ENCODE measurements around the gene CEP250. TPM values are rescaled to one million over a fixed set of nuclear protein-coding genes. Genes with fewer than 3 reads are reported as not detected.

CEP250 gene
- total RNA-seq, 1 donor: 22.0 TPM

DNA sequence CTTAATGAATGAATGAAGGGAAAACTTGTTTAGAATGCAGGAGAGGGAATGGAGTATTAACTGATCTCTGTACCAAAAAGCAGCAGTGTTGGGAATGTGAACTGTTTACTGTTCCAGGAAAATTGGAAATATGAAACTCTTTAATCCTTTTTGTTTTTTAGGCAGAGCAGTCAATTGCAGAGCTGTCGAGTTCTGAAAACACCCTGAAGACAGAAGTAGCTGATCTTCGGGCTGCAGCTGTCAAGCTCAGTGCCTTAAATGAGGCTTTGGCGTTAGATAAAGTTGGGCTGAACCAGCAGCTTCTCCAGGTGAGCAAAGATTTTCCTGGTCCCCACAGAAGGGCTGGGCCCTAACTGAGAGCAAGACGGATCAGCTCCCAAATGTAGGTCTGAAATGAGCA is 20.9 kb downstream of the CEP250 start:
- no peak for TF ChIP-seq CTCF (IDR thresholded peaks at IDR 0.05; ENCODE audit: insufficient read depth, low read length)
- no peak overlapping the region for H3K4me3 ChIP-seq (ENCODE audit: low read depth, low read length)
- no peak for DNase-seq (ENCODE audit: low read depth)

DNA sequence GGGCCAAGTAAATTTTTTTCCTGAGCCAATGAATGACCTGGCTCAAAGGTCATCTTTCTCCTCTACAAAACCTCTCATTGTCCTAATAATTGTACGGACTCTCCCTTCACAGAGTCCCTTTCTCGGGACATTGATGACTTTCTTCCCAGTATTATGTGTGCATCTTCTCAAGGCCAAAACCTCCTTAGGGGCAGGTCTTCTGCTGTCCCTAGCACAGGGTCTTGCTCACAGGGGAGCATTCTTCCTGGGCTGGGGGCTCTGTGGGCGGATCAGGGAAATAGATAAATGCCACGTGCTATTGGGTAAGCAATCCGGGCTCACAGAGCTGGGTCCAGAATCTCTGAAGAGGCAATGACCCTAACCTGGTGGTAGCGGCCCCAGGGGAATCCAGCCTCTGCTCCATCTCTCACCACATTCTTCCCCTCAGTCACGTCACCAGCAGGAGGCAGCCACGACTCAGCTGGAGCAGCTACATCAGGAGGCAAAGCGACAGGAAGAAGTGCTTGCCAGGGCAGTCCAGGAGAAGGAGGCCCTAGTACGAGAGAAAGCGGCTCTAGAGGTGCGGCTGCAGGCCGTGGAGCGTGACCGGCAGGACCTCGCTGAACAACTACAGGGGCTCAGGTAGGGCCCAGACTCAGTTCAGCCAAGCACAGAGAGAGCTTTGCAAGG is 23.5 kb downstream of the CEP250 start:
- DNase-seq (ENCODE audit: low read depth): no peak

DNA sequence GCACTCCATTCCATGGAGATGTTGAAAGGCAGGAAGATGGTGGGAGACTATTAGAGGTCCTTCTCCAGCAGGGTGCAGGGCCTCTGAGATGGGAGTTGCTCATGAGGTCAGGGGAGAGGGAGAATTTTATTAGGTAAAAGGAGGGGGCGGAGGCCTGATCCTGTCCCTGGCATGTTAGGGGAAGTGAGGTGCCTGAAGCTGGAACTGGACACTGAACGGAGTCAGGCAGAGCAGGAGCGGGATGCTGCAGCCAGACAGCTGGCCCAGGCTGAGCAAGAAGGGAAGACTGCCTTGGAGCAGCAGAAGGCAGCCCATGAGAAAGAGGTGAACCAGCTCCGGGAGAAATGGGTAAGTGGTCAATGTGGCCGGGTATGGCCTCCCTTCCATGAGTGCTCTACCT is 24.4 kb downstream of the CEP250 start:
- H3K4me3 ChIP-seq (ENCODE audit: low read depth, low read length): no peak overlapping the region
- DNase-seq (ENCODE audit: low read depth): no peak
- TF ChIP-seq CTCF (IDR thresholded peaks at IDR 0.05; ENCODE audit: insufficient read depth, low read length): no peak

More for the DNA sequence above, 23.5 kb downstream of the CEP250 start:
- no peak overlapping the region for H3K4me3 ChIP-seq (ENCODE audit: low read depth, low read length)
- peak; percentile 3 for TF ChIP-seq CTCF (IDR thresholded peaks at IDR 0.05; ENCODE audit: insufficient read depth, low read length)

- no peak overlapping the region for H3K4me3 ChIP-seq (ENCODE audit: low read depth, low read length)
- DNase-seq (ENCODE audit: low read depth): no peak
- TF ChIP-seq CTCF (IDR thresholded peaks at IDR 0.05; ENCODE audit: insufficient read depth, low read length): no peak
Observed at GRCh38 chr20:35487479-35487878, 32.1 kb downstream of the CEP250 start.

DNA sequence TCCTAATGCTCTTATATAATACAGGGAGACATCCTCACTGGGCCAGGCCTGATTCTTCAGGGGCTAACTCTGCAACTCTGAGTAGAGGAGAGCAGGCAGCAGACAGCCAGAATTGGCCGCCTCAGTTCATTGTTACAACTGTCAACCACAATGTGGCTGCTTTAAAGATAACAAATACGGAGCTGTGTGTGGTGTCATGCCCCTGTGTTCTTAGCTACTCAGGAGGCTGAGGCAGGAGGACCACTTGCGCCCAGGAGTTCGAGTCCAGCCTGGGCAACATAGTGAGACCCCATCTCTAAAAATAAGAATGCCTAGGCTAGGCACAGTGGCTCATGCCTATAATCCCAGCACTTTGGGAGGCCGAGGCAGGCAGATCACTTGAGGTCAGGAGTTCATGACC is 34.3 kb downstream of the CEP250 start:
- no peak overlapping the region for H3K4me3 ChIP-seq (ENCODE audit: low read depth, low read length)
- DNase-seq (ENCODE audit: low read depth): no peak
- TF ChIP-seq CTCF (IDR thresholded peaks at IDR 0.05; ENCODE audit: insufficient read depth, low read length): no peak

- TF ChIP-seq CTCF (IDR thresholded peaks at IDR 0.05; ENCODE audit: insufficient read depth, low read length): no peak
- no peak overlapping the region for H3K4me3 ChIP-seq (ENCODE audit: low read depth, low read length)
- no peak for DNase-seq (ENCODE audit: low read depth)
Observed at GRCh38 chr20:35490736-35491181, 35.4 kb downstream of the CEP250 start.

DNA sequence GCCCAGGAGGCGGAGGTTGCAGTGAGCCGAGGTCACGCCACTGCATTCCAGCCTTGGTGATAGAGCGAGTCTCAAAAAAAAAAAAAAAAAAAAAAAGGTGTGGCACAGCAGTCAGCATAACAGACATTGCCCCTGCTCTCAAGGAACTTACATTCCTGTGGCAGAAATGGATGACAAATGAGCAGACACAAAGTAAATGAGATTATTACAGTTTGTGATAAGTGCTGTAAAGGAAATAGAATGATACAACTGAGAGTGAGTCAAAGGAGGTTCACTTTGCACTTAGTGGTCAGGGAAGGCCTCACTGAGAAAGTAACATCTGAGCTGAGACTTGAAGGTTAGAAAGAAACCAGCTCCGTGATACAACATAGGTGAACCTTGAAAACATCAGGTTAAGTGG is 36.4 kb downstream of the CEP250 start:
- DNase-seq (ENCODE audit: low read depth): no peak
- H3K4me3 ChIP-seq (ENCODE audit: low read depth, low read length): no peak overlapping the region
- no peak for TF ChIP-seq CTCF (IDR thresholded peaks at IDR 0.05; ENCODE audit: insufficient read depth, low read length)
